ENCODE measurements around the gene NHLH2.

GRCh38 chr1:115826628-115827027 is 14.3 kb downstream of the NHLH2 start:
- no peak for TF ChIP-seq EP300 (IDR thresholded peaks at IDR 0.05)
- no peak for TF ChIP-seq CTCF (IDR thresholded peaks at IDR 0.05)
- no peak for TF ChIP-seq PBX3 (IDR thresholded peaks at IDR 0.05)
- TF ChIP-seq RFX5 (IDR thresholded peaks at IDR 0.05), result no peak
- no peak for TF ChIP-seq RAD21 (conservative IDR thresholded peaks at IDR 0.05 in 1 of 2, IDR thresholded peaks at IDR 0.05 in 1 of 2)
- TF ChIP-seq ESRRA (IDR thresholded peaks at IDR 0.05; ENCODE audit: borderline replicate concordance, low read length), result no peak
- TF ChIP-seq POLR2A (IDR thresholded peaks at IDR 0.05; ENCODE audit: low read length), result no peak
- no peak for TF ChIP-seq CEBPB (IDR thresholded peaks at IDR 0.05)
- no peak for TF ChIP-seq MAX (IDR thresholded peaks at IDR 0.05)
- no peak for TF ChIP-seq CHD2 (IDR thresholded peaks at IDR 0.05; ENCODE audit: low read length, partially characterized antibody)
- no peak for TF ChIP-seq CHD4 (IDR thresholded peaks at IDR 0.05; ENCODE audit: borderline replicate concordance)
- no peak for TF ChIP-seq MYC (IDR thresholded peaks at IDR 0.05; ENCODE audit: borderline replicate concordance, low read length)
- no peak for TF ChIP-seq JUN (IDR thresholded peaks at IDR 0.05)

Measured in A549 (cell line).